Stimulated activated CD8-positive, alpha-beta memory T cell treated with anti-CD3 and anti-CD28 coated beads, Interleukin-12 subunit alpha, Interleukin-12 subunit beta, amount 100 ng/mL, for 1 hour (primary cell): Measurements from ENCODE around the gene DACT2.
"Not testable (repeated sequence)": the region's sequence is repeated elsewhere in the genome, so short reads cannot be mapped to it uniquely, and the experiment has no call there.

Source experiments
- DNase-seq: peaks from one replicate; pipeline ENCODE4 v3.0.0-alpha.2; 2020; ENCODE audit warnings: low read depth

The DACT2 gene

GRCh38 chr6:168302534-168302933 is 17.0 kb downstream of the DACT2 start:
- DNase-seq, result no peak

- no peak for DNase-seq
Measured at GRCh38 chr6:168301648-168302398, 17.8 kb downstream of the DACT2 start.

- no peak for DNase-seq
Measured at GRCh38 chr6:168300975-168301647, 18.5 kb downstream of the DACT2 start.

- no peak for DNase-seq
Measured at GRCh38 chr6:168299541-168300511, 19.8 kb downstream of the DACT2 start.

GRCh38 chr6:168297643-168298042 is 21.9 kb downstream of the DACT2 start:
- no peak for DNase-seq

- no peak for DNase-seq
Measured at GRCh38 chr6:168294901-168295300, 24.7 kb downstream of the DACT2 start.

GRCh38 chr6:168293636-168294530 is 25.7 kb downstream of the DACT2 start:
- no peak for DNase-seq

- DNase-seq, result no peak
Measured at GRCh38 chr6:168292826-168293225, 26.8 kb downstream of the DACT2 start.

GRCh38 chr6:168291450-168291849 is 28.1 kb downstream of the DACT2 start:
- no peak for DNase-seq

- DNase-seq, result no peak
Measured at GRCh38 chr6:168290095-168290494, 29.5 kb downstream of the DACT2 start.

GRCh38 chr6:168289571-168289962 is 30.0 kb downstream of the DACT2 start:
- DNase-seq, result no peak

- DNase-seq, result no peak
Measured at GRCh38 chr6:168288781-168289570, 30.6 kb downstream of the DACT2 start.

GRCh38 chr6:168287460-168287859 is 32.1 kb downstream of the DACT2 start:
- DNase-seq, result not testable (repeated sequence)

GRCh38 chr6:168286771-168287446 is 32.7 kb downstream of the DACT2 start:
- not testable (repeated sequence) for DNase-seq

- no peak for DNase-seq
Measured at GRCh38 chr6:168286116-168286515, 33.5 kb downstream of the DACT2 start.

- DNase-seq, result no peak
Measured at GRCh38 chr6:168285456-168285855, 34.1 kb downstream of the DACT2 start.

GRCh38 chr6:168284187-168284586 is 35.4 kb downstream of the DACT2 start:
- DNase-seq, result no peak

GRCh38 chr6:168283686-168284025 is 35.9 kb downstream of the DACT2 start:
- no peak for DNase-seq

GRCh38 chr6:168282985-168283685 is 36.4 kb downstream of the DACT2 start:
- no peak for DNase-seq

GRCh38 chr6:168281826-168282225 is 37.8 kb downstream of the DACT2 start:
- no peak for DNase-seq
